Gastrocnemius medialis (tissue), 4 donors: ENCODE data around the gene GRIK4. TPM values are rescaled to one million over a fixed set of nuclear protein-coding genes. Genes with fewer than 3 reads are reported as not detected.

Experiments
- ATAC-seq, 2 donors: fragments of 150-250 bp; one replicate each; pipeline ENCODE4 v1.9.1; 2016
- DNase-seq, 2 donors: peaks; one replicate each; pipeline ENCODE4 v3.0.0-alpha.2; 2019
- H3K27ac ChIP-seq, 4 donors: fragments of 200-600 bp; sonication (generic); 1 replicate in 1 of 4; 2 replicates in 3 of 4; pipeline ENCODE4 v1.5.1; 2016 to 2018; ENCODE audit warnings: mild to moderate bottlenecking in 2 of 4, moderate library complexity in 1 of 4
- H3K27me3 ChIP-seq, 3 donors: fragments of 200-600 bp; sonication (generic) in 2 of 3; 1 replicate in 1 of 3; 2 replicates in 2 of 3; pipeline versions ENCODE4 v1.5.1 to v1.6.0; 2016 to 2019; ENCODE audit warnings: mild to moderate bottlenecking in 1 of 3, moderate library complexity in 1 of 3
- H3K36me3 ChIP-seq, 2 donors: fragments of 200-600 bp; sonication (generic) in 1 of 2; one replicate each; pipeline ENCODE4 v1.5.1; 2017 to 2018
- H3K4me1 ChIP-seq, 2 donors: fragments of 200-600 bp; sonication (generic) in 1 of 2; one replicate each; pipeline ENCODE4 v1.5.1; 2016 to 2017; ENCODE audit warnings: mild to moderate bottlenecking in 2 of 2
- H3K4me3 ChIP-seq, 4 donors: fragments of 200-600 bp; sonication (generic) in 3 of 4; 1 replicate in 1 of 4; 2 replicates in 3 of 4; pipeline ENCODE4 v1.5.1; 2016 to 2019; ENCODE audit warnings: mild to moderate bottlenecking in 2 of 4
- H3K9me3 ChIP-seq, 3 donors: fragments of 200-600 bp; sonication (generic) in 2 of 3; 1 replicate in 1 of 3; 2 replicates in 2 of 3; pipeline ENCODE4 v1.5.1; 2016 to 2019
- POLR2A ChIP-seq, 2 donors: fragments of 450-650 bp; IDR thresholded peaks; one replicate each; pipeline ENCODE4 v1.6.1; 2017; ENCODE audit warnings: antibody characterized with exemption in 2 of 2, mild to moderate bottlenecking in 2 of 2, moderate library complexity in 2 of 2
- in situ Hi-C, 4 donors: fragments of 200-750 bp; cut with MboI; loops; one replicate each; pipeline versions ENCODE4 v1.15.0 to v1.8.0; 2017; ENCODE audit warnings: low sequenced_read_pairs in 4 of 4
- intact Hi-C: fragments of 100-400 bp; cut with DNase I; formaldehyde crosslinking; loops from one replicate; pipeline ENCODE4 v1.15.1; 2023; ENCODE audit warnings: low total_unique reads
- total RNA-seq, 4 donors: library from RNA; depleted of rRNA; stranded (reverse); fragments of >200 nt; gene quantifications; one replicate each; pipeline versions ENCODE4 v1.1.0 to v1.2.3, GENCODE V29; 2016
- TF ChIP-seq, protein P1 (sequence below), 5 experiments: fragments of 450-650 bp in 3 of 5; fragments of 200-600 bp in 2 of 5; sonication (generic) in 2 of 5; IDR thresholded peaks in 4 of 5; conservative IDR thresholded peaks in 1 of 5; 1 replicate in 4 of 5; 2 replicates in 1 of 5; pipeline ENCODE4 v1.5.1; 2016 to 2019; ENCODE audit warnings: antibody characterized with exemption in 5 of 5, mild to moderate bottlenecking in 3 of 5, moderate library complexity in 3 of 5

GRIK4 gene
- total RNA-seq, 4 donors from 2014 or later, result 0.42 TPM; not detected in 3

DNA sequence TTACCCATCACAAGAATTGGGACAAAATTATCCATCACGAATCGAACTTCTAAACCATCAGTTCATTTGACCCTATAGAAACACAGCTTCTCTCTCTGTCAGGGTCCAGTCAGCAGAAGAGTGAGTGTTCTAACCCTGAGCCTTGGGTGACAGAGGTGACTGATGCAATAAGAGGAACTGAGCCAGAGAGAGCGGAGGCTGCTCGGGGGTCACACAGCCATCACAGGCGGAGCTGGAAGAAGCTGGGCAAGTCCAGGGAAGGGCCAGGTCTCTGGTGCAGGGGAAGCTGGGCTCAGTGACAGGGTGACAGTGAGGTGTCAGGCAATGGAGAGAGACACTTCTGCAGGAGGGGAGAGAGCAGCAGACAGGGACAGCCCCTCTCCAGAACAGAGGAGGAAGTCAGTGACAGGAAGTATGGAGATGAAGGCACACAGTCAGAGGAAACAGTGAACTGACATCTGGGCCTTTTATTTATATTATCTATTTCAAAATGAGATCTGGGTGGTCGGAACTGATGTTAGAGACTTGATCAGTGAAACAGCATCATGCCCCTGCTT lies 328.4 kb downstream of the GRIK4 start:
- H3K27me3 ChIP-seq, result no peaks in the 10 kb centered on the region
- peaks cover 0 to 4% of the 10 kb centered on the region in 2 donors for H3K4me1 ChIP-seq
- TF ChIP-seq, protein P1, sequence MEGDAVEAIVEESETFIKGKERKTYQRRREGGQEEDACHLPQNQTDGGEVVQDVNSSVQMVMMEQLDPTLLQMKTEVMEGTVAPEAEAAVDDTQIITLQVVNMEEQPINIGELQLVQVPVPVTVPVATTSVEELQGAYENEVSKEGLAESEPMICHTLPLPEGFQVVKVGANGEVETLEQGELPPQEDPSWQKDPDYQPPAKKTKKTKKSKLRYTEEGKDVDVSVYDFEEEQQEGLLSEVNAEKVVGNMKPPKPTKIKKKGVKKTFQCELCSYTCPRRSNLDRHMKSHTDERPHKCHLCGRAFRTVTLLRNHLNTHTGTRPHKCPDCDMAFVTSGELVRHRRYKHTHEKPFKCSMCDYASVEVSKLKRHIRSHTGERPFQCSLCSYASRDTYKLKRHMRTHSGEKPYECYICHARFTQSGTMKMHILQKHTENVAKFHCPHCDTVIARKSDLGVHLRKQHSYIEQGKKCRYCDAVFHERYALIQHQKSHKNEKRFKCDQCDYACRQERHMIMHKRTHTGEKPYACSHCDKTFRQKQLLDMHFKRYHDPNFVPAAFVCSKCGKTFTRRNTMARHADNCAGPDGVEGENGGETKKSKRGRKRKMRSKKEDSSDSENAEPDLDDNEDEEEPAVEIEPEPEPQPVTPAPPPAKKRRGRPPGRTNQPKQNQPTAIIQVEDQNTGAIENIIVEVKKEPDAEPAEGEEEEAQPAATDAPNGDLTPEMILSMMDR (IDR thresholded peaks at IDR 0.05 in 4 of 5, conservative IDR thresholded peaks at IDR 0.05 in 1 of 5), result no peak
- no peak for TF ChIP-seq POLR2A (IDR thresholded peaks at IDR 0.05)
- no peak overlapping the region for H3K4me3 ChIP-seq
- no peaks in the 10 kb centered on the region for H3K36me3 ChIP-seq
- intact Hi-C loops, result no loop called here
- DNase-seq (no peak), ATAC-seq (no peak)
- no peak overlapping the region for H3K27ac ChIP-seq
- H3K9me3 ChIP-seq, result no peaks in the 10 kb centered on the region
- in situ Hi-C loops, result no loop called here

DNA sequence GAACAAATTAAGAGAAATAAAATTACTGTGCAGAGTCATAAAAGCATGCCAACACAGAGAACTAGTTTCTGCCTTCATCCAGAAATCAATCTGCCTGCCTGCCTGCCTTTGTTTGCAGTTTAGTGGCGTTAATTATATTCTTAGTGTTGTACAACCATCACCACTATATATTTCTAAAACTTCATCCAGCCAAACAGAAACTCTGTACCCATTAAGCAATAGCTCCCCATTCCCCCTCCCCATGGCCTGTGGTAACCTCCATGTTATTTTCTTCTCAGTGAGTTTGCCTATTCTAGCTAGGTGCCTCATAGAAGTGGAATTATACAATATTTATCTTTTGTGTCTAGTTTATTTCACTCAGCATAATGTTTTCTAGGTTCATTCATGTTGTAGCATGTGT lies 329.1 kb downstream of the GRIK4 start:
- intact Hi-C loops, result no loop called here
- H3K27me3 ChIP-seq, result no peaks in the 10 kb centered on the region
- in situ Hi-C loops, result no loop called here

DNA sequence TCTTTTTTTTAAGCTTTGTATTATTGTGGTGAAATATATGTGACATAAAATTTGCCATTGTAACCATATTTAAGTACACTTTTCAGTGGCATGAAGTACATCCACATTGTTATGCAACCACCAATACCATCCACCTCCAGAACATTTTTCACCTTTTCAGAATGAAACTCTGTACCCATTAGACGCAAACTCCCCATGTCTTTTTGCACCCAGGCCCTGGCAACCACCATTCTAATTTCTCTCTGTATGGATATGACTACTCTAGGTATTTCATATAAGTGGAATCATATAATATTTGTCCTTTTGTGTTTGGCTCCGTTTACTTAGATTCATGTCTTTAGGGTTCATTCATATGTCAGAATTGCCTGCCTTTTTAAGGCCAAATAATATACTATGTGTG lies 329.5 kb downstream of the GRIK4 start:
- no peak overlapping the region for H3K27ac ChIP-seq
- H3K36me3 ChIP-seq, result no peaks in the 10 kb centered on the region
- peaks cover 0 to 4% of the 10 kb centered on the region in 2 donors for H3K4me1 ChIP-seq
- ATAC-seq, result no peak
- in situ Hi-C loops (no loop called here), intact Hi-C loops (no loop called here)
- no peak for TF ChIP-seq POLR2A (IDR thresholded peaks at IDR 0.05)
- TF ChIP-seq, protein P1 (IDR thresholded peaks at IDR 0.05 in 4 of 5, conservative IDR thresholded peaks at IDR 0.05 in 1 of 5), result no peak
- H3K9me3 ChIP-seq, result no peaks in the 10 kb centered on the region
- DNase-seq, result no peak
- no peaks in the 10 kb centered on the region for H3K27me3 ChIP-seq
- H3K4me3 ChIP-seq, result no peak overlapping the region

More for the DNA sequence above, 329.1 kb downstream of the GRIK4 start:
- Histone ChIP-seq H3K36me3 (no peaks in the 10 kb centered on the region), H3K9me3 (no peaks in the 10 kb centered on the region), H3K4me3 (no peak overlapping the region), H3K4me1 (peaks cover 0 to 4% of the 10 kb centered on the region in 2 donors), H3K27ac (no peak overlapping the region)
- TF ChIP-seq, protein P1 (IDR thresholded peaks at IDR 0.05 in 4 of 5, conservative IDR thresholded peaks at IDR 0.05 in 1 of 5), result no peak
- no peak for TF ChIP-seq POLR2A (IDR thresholded peaks at IDR 0.05)
- ATAC-seq (no peak), DNase-seq (no peak)

DNA sequence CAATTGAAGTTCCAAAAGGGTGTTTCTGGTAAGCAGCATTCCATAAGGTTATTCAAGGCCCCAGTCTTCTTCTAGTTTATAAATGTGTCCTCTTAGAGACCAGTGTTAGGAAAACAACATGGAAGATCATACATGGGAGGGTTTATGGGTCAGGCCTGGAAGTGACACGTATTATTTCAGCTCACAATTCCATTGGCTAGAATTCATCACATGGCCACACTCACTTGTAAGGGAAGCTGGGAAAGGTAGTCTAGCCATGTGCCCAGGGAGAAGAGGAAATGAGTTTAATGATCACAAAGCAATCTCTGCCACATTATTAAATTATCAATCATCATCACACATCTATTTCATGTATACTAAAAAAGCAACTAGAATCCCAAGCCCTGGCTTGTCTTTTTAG lies 330.6 kb downstream of the GRIK4 start:
- H3K36me3 ChIP-seq, result no peaks in the 10 kb centered on the region
- intact Hi-C loops (no loop called here), in situ Hi-C loops (no loop called here)
- H3K9me3 ChIP-seq, result no peaks in the 10 kb centered on the region
- H3K4me1 ChIP-seq, result peaks cover 0 to 4% of the 10 kb centered on the region in 2 donors
- TF ChIP-seq POLR2A (IDR thresholded peaks at IDR 0.05), result no peak
- TF ChIP-seq, protein P1 (IDR thresholded peaks at IDR 0.05 in 4 of 5, conservative IDR thresholded peaks at IDR 0.05 in 1 of 5), result no peak
- no peak overlapping the region for H3K4me3 ChIP-seq
- no peak overlapping the region for H3K27ac ChIP-seq
- no peaks in the 10 kb centered on the region for H3K27me3 ChIP-seq
- ATAC-seq (no peak), DNase-seq (no peak)

DNA sequence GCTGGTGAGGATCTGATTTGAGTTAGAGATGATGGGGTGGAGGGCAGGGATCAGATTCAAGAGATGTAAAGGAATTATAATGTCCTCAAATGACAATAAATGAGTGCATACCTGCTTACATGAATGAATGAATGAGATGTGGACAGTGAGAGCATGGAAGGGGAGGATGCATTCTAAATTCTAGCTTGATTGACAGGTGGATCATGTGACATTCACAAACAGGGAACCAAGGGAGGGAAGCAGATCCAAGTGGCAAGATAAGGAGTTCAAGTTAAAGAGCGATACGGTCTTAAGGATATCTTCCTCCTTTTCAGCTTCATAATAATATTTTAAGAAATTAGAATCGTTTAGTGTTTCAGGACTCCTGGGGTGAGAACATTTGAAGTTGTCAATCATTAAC lies 341.9 kb downstream of the GRIK4 start:
- Histone ChIP-seq H3K4me1 (no peaks in the 10 kb centered on the region), H3K27me3 (no peaks in the 10 kb centered on the region), H3K27ac (no peak overlapping the region), H3K36me3 (no peaks in the 10 kb centered on the region), H3K9me3 (no peaks in the 10 kb centered on the region), H3K4me3 (no peak overlapping the region)
- no peak for ATAC-seq
- TF ChIP-seq, protein P1 (IDR thresholded peaks at IDR 0.05 in 4 of 5, conservative IDR thresholded peaks at IDR 0.05 in 1 of 5), result no peak
- DNase-seq, result no peak
- intact Hi-C loops (no loop called here), in situ Hi-C loops (no loop called here)
